ENCODE data around the gene FBXO34.

The FBXO34 gene

GRCh38 chr14:55274146-55274545, 2.9 kb downstream of the FBXO34 start:
- H3K56ac ChIP-seq (ENCODE audit: low read length), result no peak overlapping the region
- no peak overlapping the region for H3K4me3 ChIP-seq (ENCODE audit: low read length)
- H2BK5ac ChIP-seq (ENCODE audit: low read length), result no peak overlapping the region
- WGBS (ENCODE audit: extremely low coverage, insufficient coverage, low lambda C conversion rate), result no CpG with 5 or more reads among the region's 3 CpGs
- no peaks in the 10 kb centered on the region for H3K36me3 ChIP-seq (ENCODE audit: control insufficient read depth, insufficient read depth, low read length)
- peaks cover 32% of the 10 kb centered on the region for H3K79me2 ChIP-seq (ENCODE audit: control insufficient read depth, insufficient read depth, low read length)
- H3K18ac ChIP-seq (ENCODE audit: low read length), result no peak overlapping the region
- H4K5ac ChIP-seq (ENCODE audit: low read length), result no peak overlapping the region
- no peak overlapping the region for H3K23ac ChIP-seq (ENCODE audit: low read length)
- H2AK5ac ChIP-seq (ENCODE audit: low read length), result no peak overlapping the region
- no peak overlapping the region for H3K4ac ChIP-seq (ENCODE audit: low read depth, low read length)
- H3K4me2 ChIP-seq (ENCODE audit: low read length), result no peak overlapping the region
- H3K79me1 ChIP-seq (ENCODE audit: low read length), result peaks cover 9% of the 10 kb centered on the region
- H2BK15ac ChIP-seq (replicated peaks; ENCODE audit: low read depth), result no peak overlapping the region
- H3K27me3 ChIP-seq (ENCODE audit: insufficient read depth, low read length, poor library complexity), result no peaks in the 10 kb centered on the region
- no peak for DNase-seq
- no peak overlapping the region for H4K8ac ChIP-seq (ENCODE audit: low read depth, low read length)
- H3K4me1 ChIP-seq (ENCODE audit: control insufficient read depth, low read depth, low read length), result peaks cover 9% of the 10 kb centered on the region
- H3K27ac ChIP-seq (ENCODE audit: low read depth, low read length), result peak overlapping the region; percentile 31
- H3K9ac ChIP-seq (ENCODE audit: low read length), result no peak overlapping the region
- H2BK120ac ChIP-seq (ENCODE audit: low read depth, low read length), result no peak overlapping the region

GRCh38 chr14:55274751-55275150, 3.5 kb downstream of the FBXO34 start:
- peak; percentile 88 for DNase-seq
- Histone ChIP-seq H4K8ac (ENCODE audit: low read depth, low read length) (no peak overlapping the region), H2BK5ac (ENCODE audit: low read length) (no peak overlapping the region), H3K27me3 (ENCODE audit: insufficient read depth, low read length, poor library complexity) (no peaks in the 10 kb centered on the region), H3K23ac (ENCODE audit: low read length) (no peak overlapping the region), H3K9ac (ENCODE audit: low read length) (no peak overlapping the region), H3K4me2 (ENCODE audit: low read length) (no peak overlapping the region), H3K18ac (ENCODE audit: low read length) (no peak overlapping the region), H4K5ac (ENCODE audit: low read length) (no peak overlapping the region), H2AK5ac (ENCODE audit: low read length) (no peak overlapping the region), H3K36me3 (ENCODE audit: control insufficient read depth, insufficient read depth, low read length) (no peaks in the 10 kb centered on the region), H3K79me1 (ENCODE audit: low read length) (peaks cover 11% of the 10 kb centered on the region), H3K56ac (ENCODE audit: low read length) (no peak overlapping the region), H3K79me2 (ENCODE audit: control insufficient read depth, insufficient read depth, low read length) (peaks cover 36% of the 10 kb centered on the region), H3K4me1 (ENCODE audit: control insufficient read depth, low read depth, low read length) (peaks cover 9% of the 10 kb centered on the region), H2BK15ac (replicated peaks; ENCODE audit: low read depth) (no peak overlapping the region), H3K4me3 (ENCODE audit: low read length) (no peak overlapping the region), H3K4ac (ENCODE audit: low read depth, low read length) (no peak overlapping the region), H3K27ac (ENCODE audit: low read depth, low read length) (no peak overlapping the region), H2BK120ac (ENCODE audit: low read depth, low read length) (no peak overlapping the region)
- no CpG with 5 or more reads among the region's 1 CpG for WGBS (ENCODE audit: extremely low coverage, insufficient coverage, low lambda C conversion rate)

GRCh38 chr14:55276736-55277135, 5.5 kb downstream of the FBXO34 start:
- no peak overlapping the region for H3K4me3 ChIP-seq (ENCODE audit: low read length)

GRCh38 chr14:55277972-55278740, 6.9 kb downstream of the FBXO34 start:
- H3K23ac ChIP-seq (ENCODE audit: low read length), result no peak overlapping the region
- H3K18ac ChIP-seq (ENCODE audit: low read length), result peak overlapping the region; percentile 75
- peak overlapping the region; percentile 12 for H3K56ac ChIP-seq (ENCODE audit: low read length)
- no peak overlapping the region for H3K4me3 ChIP-seq (ENCODE audit: low read length)
- H4K5ac ChIP-seq (ENCODE audit: low read length), result no peak overlapping the region
- no peak overlapping the region for H3K4me2 ChIP-seq (ENCODE audit: low read length)
- peak overlapping the region; percentile 48 for H2AK5ac ChIP-seq (ENCODE audit: low read length)
- H3K4me1 ChIP-seq (ENCODE audit: control insufficient read depth, low read depth, low read length), result peaks cover 11% of the 10 kb centered on the region
- H3K27me3 ChIP-seq (ENCODE audit: insufficient read depth, low read length, poor library complexity), result no peaks in the 10 kb centered on the region
- H3K9ac ChIP-seq (ENCODE audit: low read length), result peak overlapping the region; percentile 29
- H2BK5ac ChIP-seq (ENCODE audit: low read length), result peak overlapping the region; percentile 52
- H3K36me3 ChIP-seq (ENCODE audit: control insufficient read depth, insufficient read depth, low read length), result no peaks in the 10 kb centered on the region
- H3K4ac ChIP-seq (ENCODE audit: low read depth, low read length), result no peak overlapping the region
- DNase-seq, result no peak
- no peak overlapping the region for H2BK15ac ChIP-seq (replicated peaks; ENCODE audit: low read depth)
- H3K79me2 ChIP-seq (ENCODE audit: control insufficient read depth, insufficient read depth, low read length), result peaks cover 42% of the 10 kb centered on the region
- H3K79me1 ChIP-seq (ENCODE audit: low read length), result peaks cover 18% of the 10 kb centered on the region
- no CpG with 5 or more reads among the region's 6 CpGs for WGBS (ENCODE audit: extremely low coverage, insufficient coverage, low lambda C conversion rate)
- H4K8ac ChIP-seq (ENCODE audit: low read depth, low read length), result no peak overlapping the region
- H3K27ac ChIP-seq (ENCODE audit: low read depth, low read length), result peak overlapping the region; percentile 5
- no peak overlapping the region for H2BK120ac ChIP-seq (ENCODE audit: low read depth, low read length)

More at GRCh38 chr14:55276736-55277135, 5.5 kb downstream of the FBXO34 start:
- no peak overlapping the region for H2BK5ac ChIP-seq (ENCODE audit: low read length)
- H3K27ac ChIP-seq (ENCODE audit: low read depth, low read length), result no peak overlapping the region
- no CpG with 5 or more reads among the region's 3 CpGs for WGBS (ENCODE audit: extremely low coverage, insufficient coverage, low lambda C conversion rate)
- peak; percentile 65 for DNase-seq
- H3K79me1 ChIP-seq (ENCODE audit: low read length), result peaks cover 16% of the 10 kb centered on the region
- no peak overlapping the region for H3K56ac ChIP-seq (ENCODE audit: low read length)
- H3K4me2 ChIP-seq (ENCODE audit: low read length), result no peak overlapping the region
- no peak overlapping the region for H4K5ac ChIP-seq (ENCODE audit: low read length)
- no peak overlapping the region for H2AK5ac ChIP-seq (ENCODE audit: low read length)
- H3K27me3 ChIP-seq (ENCODE audit: insufficient read depth, low read length, poor library complexity), result no peaks in the 10 kb centered on the region
- no peak overlapping the region for H3K18ac ChIP-seq (ENCODE audit: low read length)
- no peak overlapping the region for H2BK15ac ChIP-seq (replicated peaks; ENCODE audit: low read depth)
- H3K4ac ChIP-seq (ENCODE audit: low read depth, low read length), result no peak overlapping the region
- H3K9ac ChIP-seq (ENCODE audit: low read length), result no peak overlapping the region
- H3K36me3 ChIP-seq (ENCODE audit: control insufficient read depth, insufficient read depth, low read length), result no peaks in the 10 kb centered on the region
- H2BK120ac ChIP-seq (ENCODE audit: low read depth, low read length), result no peak overlapping the region
- H4K8ac ChIP-seq (ENCODE audit: low read depth, low read length), result no peak overlapping the region
- peaks cover 11% of the 10 kb centered on the region for H3K4me1 ChIP-seq (ENCODE audit: control insufficient read depth, low read depth, low read length)
- peaks cover 44% of the 10 kb centered on the region for H3K79me2 ChIP-seq (ENCODE audit: control insufficient read depth, insufficient read depth, low read length)
- H3K23ac ChIP-seq (ENCODE audit: low read length), result no peak overlapping the region

- Histone ChIP-seq H2AK5ac (ENCODE audit: low read length) (no peak overlapping the region), H3K4me2 (ENCODE audit: low read length) (no peak overlapping the region), H3K18ac (ENCODE audit: low read length) (no peak overlapping the region), H3K56ac (ENCODE audit: low read length) (no peak overlapping the region), H3K27me3 (ENCODE audit: insufficient read depth, low read length, poor library complexity) (no peaks in the 10 kb centered on the region), H3K27ac (ENCODE audit: low read depth, low read length) (no peak overlapping the region), H3K4ac (ENCODE audit: low read depth, low read length) (no peak overlapping the region), H2BK15ac (replicated peaks; ENCODE audit: low read depth) (no peak overlapping the region), H3K23ac (ENCODE audit: low read length) (no peak overlapping the region), H4K8ac (ENCODE audit: low read depth, low read length) (no peak overlapping the region), H2BK120ac (ENCODE audit: low read depth, low read length) (no peak overlapping the region), H2BK5ac (ENCODE audit: low read length) (no peak overlapping the region), H3K4me3 (ENCODE audit: low read length) (no peak overlapping the region), H3K9ac (ENCODE audit: low read length) (no peak overlapping the region), H3K79me1 (ENCODE audit: low read length) (peaks cover 19% of the 10 kb centered on the region), H3K36me3 (ENCODE audit: control insufficient read depth, insufficient read depth, low read length) (no peaks in the 10 kb centered on the region), H3K79me2 (ENCODE audit: control insufficient read depth, insufficient read depth, low read length) (peaks cover 37% of the 10 kb centered on the region), H4K5ac (ENCODE audit: low read length) (no peak overlapping the region), H3K4me1 (ENCODE audit: control insufficient read depth, low read depth, low read length) (peaks cover 11% of the 10 kb centered on the region)
- WGBS (ENCODE audit: extremely low coverage, insufficient coverage, low lambda C conversion rate), result no CpG with 5 or more reads among the region's 1 CpG
- no peak for DNase-seq
Measured at GRCh38 chr14:55279384-55279783, 8.2 kb downstream of the FBXO34 start.
